ENCODE data around the gene ANKLE1.

DNA sequence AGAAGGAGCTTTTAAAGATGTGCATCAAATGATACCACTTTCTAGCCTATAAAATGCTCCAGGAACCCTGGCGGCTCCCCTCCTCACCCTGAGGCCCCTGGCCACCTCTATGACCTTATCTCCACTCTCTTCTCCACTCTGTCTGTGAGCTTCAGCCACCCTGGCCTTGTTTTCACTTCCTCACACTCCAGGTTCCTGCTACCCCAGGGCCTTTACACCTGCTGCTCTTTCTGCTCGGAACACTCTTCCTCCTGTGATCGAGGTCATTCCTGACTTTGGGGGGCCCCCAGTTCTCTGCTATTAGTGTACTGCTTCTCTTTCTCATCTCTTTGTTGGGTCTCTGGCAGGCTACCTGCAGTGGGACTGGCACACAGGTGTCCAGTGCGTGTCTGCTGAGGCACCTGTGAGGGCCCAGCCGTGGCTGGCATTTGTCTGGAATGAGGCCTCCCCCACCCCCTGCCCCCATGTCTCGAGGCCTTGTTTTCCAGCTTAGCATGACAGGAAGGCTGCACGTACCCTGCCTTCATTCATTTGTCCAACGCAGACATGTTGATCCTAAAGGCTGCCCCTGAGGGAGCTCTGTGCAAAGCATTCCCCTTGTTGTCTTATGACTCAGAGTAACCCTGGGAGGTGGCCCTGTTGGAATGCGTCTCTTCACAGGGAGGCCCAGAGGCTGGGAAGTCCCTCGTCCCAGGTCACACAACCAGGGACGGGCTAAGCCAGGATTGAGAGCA lies 29.9 kb downstream of the ANKLE1 start:
- TF ChIP-seq, protein P1, sequence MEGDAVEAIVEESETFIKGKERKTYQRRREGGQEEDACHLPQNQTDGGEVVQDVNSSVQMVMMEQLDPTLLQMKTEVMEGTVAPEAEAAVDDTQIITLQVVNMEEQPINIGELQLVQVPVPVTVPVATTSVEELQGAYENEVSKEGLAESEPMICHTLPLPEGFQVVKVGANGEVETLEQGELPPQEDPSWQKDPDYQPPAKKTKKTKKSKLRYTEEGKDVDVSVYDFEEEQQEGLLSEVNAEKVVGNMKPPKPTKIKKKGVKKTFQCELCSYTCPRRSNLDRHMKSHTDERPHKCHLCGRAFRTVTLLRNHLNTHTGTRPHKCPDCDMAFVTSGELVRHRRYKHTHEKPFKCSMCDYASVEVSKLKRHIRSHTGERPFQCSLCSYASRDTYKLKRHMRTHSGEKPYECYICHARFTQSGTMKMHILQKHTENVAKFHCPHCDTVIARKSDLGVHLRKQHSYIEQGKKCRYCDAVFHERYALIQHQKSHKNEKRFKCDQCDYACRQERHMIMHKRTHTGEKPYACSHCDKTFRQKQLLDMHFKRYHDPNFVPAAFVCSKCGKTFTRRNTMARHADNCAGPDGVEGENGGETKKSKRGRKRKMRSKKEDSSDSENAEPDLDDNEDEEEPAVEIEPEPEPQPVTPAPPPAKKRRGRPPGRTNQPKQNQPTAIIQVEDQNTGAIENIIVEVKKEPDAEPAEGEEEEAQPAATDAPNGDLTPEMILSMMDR (tag by site-specific recombination; IDR thresholded peaks at IDR 0.05) = no peak
- TF ChIP-seq YY1 (tag by site-specific recombination; IDR thresholded peaks at IDR 0.05) (no peak), ZNF639 (tag by site-specific recombination; IDR thresholded peaks at IDR 0.05) (no peak), ZNF707 (tag by site-specific recombination; IDR thresholded peaks at IDR 0.05) (no peak), ZNF549 (tag by site-specific recombination; IDR thresholded peaks at IDR 0.05) (no peak), PBX3 (CRISPR knock-in tag; IDR thresholded peaks at IDR 0.05) (no peak), PRDM4 (tag by site-specific recombination; IDR thresholded peaks at IDR 0.05) (no peak), ZNF239 (tag by site-specific recombination; IDR thresholded peaks at IDR 0.05) (no peak), ZNF311 (tag by site-specific recombination; IDR thresholded peaks at IDR 0.05; ENCODE audit: borderline replicate concordance) (no peak)
- TF ChIP-seq, protein P2, sequence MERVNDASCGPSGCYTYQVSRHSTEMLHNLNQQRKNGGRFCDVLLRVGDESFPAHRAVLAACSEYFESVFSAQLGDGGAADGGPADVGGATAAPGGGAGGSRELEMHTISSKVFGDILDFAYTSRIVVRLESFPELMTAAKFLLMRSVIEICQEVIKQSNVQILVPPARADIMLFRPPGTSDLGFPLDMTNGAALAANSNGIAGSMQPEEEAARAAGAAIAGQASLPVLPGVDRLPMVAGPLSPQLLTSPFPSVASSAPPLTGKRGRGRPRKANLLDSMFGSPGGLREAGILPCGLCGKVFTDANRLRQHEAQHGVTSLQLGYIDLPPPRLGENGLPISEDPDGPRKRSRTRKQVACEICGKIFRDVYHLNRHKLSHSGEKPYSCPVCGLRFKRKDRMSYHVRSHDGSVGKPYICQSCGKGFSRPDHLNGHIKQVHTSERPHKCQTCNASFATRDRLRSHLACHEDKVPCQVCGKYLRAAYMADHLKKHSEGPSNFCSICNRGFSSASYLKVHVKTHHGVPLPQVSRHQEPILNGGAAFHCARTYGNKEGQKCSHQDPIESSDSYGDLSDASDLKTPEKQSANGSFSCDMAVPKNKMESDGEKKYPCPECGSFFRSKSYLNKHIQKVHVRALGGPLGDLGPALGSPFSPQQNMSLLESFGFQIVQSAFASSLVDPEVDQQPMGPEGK (tag by site-specific recombination; IDR thresholded peaks at IDR 0.05) = no peak

All from HEK293 (cell line).